Lower leg skin (tissue), 4 donors: Measurements from ENCODE around the gene MAP3K7. TPM values are rescaled to one million over a fixed set of nuclear protein-coding genes. Genes with fewer than 3 reads are reported as not detected.

Experiments used
- DNase-seq, 2 donors: peaks; one replicate each; pipeline ENCODE4 v3.0.0-alpha.2; 2019; ENCODE audit warnings: low spot score in 2 of 2
- H3K4me3 ChIP-seq: fragments of 200-600 bp; sonication (generic); 2 replicates; pipeline ENCODE4 v1.5.1; 2017; ENCODE audit warnings: mild to moderate bottlenecking, low read depth; ENCODE audit not compliant: poor library complexity, severe bottlenecking
- CTCF ChIP-seq, 3 donors: fragments of 450-650 bp; IDR thresholded peaks; one replicate each; pipeline ENCODE4 v1.5.1; 2016; ENCODE audit warnings: antibody characterized with exemption in 3 of 3, mild to moderate bottlenecking in 3 of 3, moderate library complexity in 2 of 3
- POLR2A ChIP-seq, 2 donors: fragments of 450-650 bp; IDR thresholded peaks; one replicate each; pipeline ENCODE4 v1.6.1; 2016 to 2017; ENCODE audit warnings: antibody characterized with exemption in 2 of 2, mild to moderate bottlenecking in 1 of 2, moderate library complexity in 1 of 2
- WGBS, 2 donors: methylation state at CpG; one replicate each; pipeline ENCODE4 v1.1.5; 2018; 5-methylcytosine and 5-hydroxymethylcytosine counted together
- intact Hi-C: fragments of 100-400 bp; cut with DNase I; formaldehyde crosslinking; loops from one replicate; pipeline ENCODE4 v1.15.0; 2023; ENCODE audit warnings: low total_unique reads
- total RNA-seq, 4 donors: library from RNA; depleted of rRNA; stranded (reverse); fragments of >200 nt; gene quantifications; one replicate each; pipeline ENCODE4 v1.1.0, GENCODE V29; 2016

Gene MAP3K7
- total RNA-seq: 10 to 100 TPM; 21.5 to 25.8 (median 23.5) TPM

- TF ChIP-seq CTCF (IDR thresholded peaks at IDR 0.05) (no peak), POLR2A (IDR thresholded peaks at IDR 0.05) (peak in 1 of 2 donors; percentile 20)
- peak within 1 kb of the TSS; percentile 97 for H3K4me3 ChIP-seq
- intact Hi-C loops: no loop called here
- peak; percentile 96 to 99 for DNase-seq
- 0 to 1% methylated on average over 44 to 55 of the region's 58 CpGs for WGBS, 2 donors
These were observed at the start of gene MAP3K7 for GRCh38 chr6:90586836-90587638. MAP3K7 (minus strand) TSS chr6:90587072; CDS start chr6:90586883, 189 bp downstream.

GRCh38 chr6:90631046-90631445 is 44.2 kb upstream of the MAP3K7 start:
- 11 to 13% methylated on average over 1 of the region's 1 CpG for WGBS, 2 donors
- no peak overlapping the region for H3K4me3 ChIP-seq
- intact Hi-C loops: no loop called here
- DNase-seq: no peak
- TF ChIP-seq POLR2A (IDR thresholded peaks at IDR 0.05): no peak
- no peak for TF ChIP-seq CTCF (IDR thresholded peaks at IDR 0.05)

- intact Hi-C loops: no loop called here
- no peak for DNase-seq
- WGBS, 2 donors: 90 to 93% methylated on average over 2 of the region's 2 CpGs
- TF ChIP-seq POLR2A (IDR thresholded peaks at IDR 0.05): no peak
- TF ChIP-seq CTCF (IDR thresholded peaks at IDR 0.05): no peak
- no peak overlapping the region for H3K4me3 ChIP-seq
These were observed 34.7 kb upstream of the MAP3K7 start for GRCh38 chr6:90621581-90621980.

- 57 to 64% methylated on average over 2 of the region's 2 CpGs for WGBS, 2 donors
- no peak overlapping the region for H3K4me3 ChIP-seq
- TF ChIP-seq CTCF (IDR thresholded peaks at IDR 0.05) (no peak), POLR2A (IDR thresholded peaks at IDR 0.05) (no peak)
- no peak for DNase-seq
- intact Hi-C loops: no loop called here
These were observed 32.3 kb upstream of the MAP3K7 start for GRCh38 chr6:90619221-90619620.

GRCh38 chr6:90612313-90612680 is 25.4 kb upstream of the MAP3K7 start:
- 73 to 80% methylated on average over 6 of the region's 6 CpGs for WGBS, 2 donors
- TF ChIP-seq CTCF (IDR thresholded peaks at IDR 0.05) (no peak), POLR2A (IDR thresholded peaks at IDR 0.05) (no peak)
- DNase-seq: no peak
- no peak overlapping the region for H3K4me3 ChIP-seq
- intact Hi-C loops: no loop called here
